HS-27A (cell line): Measurements from ENCODE around the gene ZNF615.
A peak's percentile ranks its signal among the peaks of the same experiment; 100 is the strongest.
"Not testable (repeated sequence)": the region's sequence is repeated elsewhere in the genome, so short reads cannot be mapped to it uniquely, and the experiment has no call there.

Experiments used
- DNase-seq: peaks from one replicate; pipeline ENCODE4 v3.0.0-alpha.2; 2012; ENCODE audit warnings: low read depth, missing footprints

Gene ZNF615

DNA sequence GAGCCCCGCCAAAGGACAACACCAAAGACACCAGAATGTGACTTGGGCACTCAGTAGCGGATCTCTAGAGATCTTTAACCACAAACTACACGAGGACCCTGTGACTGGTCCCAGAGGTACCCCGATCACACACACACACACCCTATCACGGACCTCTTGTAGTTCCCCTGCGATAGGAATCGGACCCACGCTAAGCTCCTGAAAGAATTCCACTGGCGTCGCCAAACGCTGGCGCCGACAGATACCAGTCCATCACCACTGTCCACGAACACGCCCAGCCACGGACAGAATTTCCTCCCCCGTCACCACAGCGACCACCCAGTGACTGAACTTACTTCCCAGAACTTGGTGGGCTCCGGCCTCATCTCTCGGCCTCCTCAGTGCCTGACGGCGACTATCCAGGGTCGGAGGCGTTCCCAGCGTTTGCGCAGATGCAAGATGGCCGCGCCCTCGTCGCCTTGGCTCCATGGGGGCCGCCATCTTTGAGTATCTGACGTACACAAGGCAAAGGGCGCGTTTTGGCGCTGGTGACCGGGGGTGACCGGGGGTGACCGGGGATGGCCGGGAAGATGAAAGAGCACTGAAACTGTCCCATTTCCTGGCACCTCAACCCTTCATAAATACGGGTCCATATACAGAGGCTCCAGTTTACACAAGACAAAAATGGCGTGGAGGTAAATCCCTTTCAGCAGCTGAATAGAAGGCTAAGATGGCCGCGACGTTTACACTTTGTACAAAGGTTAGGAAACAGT is at the start of gene ZNF615:
Gene ZNF615 (minus strand): TSS at position 406 of the 752 bp plus-strand sequence. CDS start 4,500 bp downstream, outside the sequence.
- DNase-seq: peak; percentile 71

GRCh38 chr19:52056480-52056879 is 48.5 kb upstream of the ZNF615 start:
- not testable (repeated sequence) for DNase-seq

- DNase-seq: not testable (repeated sequence)
Measured at GRCh38 chr19:52051736-52052135, 43.7 kb upstream of the ZNF615 start.

- peak; percentile 91 for DNase-seq
Measured at GRCh38 chr19:52048555-52049501, 40.8 kb upstream of the ZNF615 start, which contains the start of gene ZNF432. ZNF432 (minus strand) TSS chr19:52048838; CDS start chr19:52046868, 1,970 bp downstream.

DNA sequence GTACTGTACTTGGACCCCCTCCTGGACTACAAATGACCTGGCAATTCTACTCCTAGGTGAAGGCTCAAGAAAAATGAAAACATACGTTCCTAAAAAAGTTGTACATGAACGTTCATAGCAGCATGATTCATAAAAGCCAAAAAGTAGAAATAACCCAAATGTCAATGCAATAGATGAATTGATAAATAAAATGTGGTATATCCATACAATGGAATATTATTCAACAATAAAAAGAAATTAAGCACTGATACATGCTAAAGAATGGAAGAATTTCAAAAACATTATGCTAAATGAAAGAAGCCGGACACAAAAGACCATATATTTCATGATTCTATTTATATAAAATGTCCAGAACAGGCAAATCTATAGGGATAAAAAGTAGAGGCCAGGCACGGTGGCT is 31.2 kb upstream of the ZNF615 start:
- no peak for DNase-seq

DNA sequence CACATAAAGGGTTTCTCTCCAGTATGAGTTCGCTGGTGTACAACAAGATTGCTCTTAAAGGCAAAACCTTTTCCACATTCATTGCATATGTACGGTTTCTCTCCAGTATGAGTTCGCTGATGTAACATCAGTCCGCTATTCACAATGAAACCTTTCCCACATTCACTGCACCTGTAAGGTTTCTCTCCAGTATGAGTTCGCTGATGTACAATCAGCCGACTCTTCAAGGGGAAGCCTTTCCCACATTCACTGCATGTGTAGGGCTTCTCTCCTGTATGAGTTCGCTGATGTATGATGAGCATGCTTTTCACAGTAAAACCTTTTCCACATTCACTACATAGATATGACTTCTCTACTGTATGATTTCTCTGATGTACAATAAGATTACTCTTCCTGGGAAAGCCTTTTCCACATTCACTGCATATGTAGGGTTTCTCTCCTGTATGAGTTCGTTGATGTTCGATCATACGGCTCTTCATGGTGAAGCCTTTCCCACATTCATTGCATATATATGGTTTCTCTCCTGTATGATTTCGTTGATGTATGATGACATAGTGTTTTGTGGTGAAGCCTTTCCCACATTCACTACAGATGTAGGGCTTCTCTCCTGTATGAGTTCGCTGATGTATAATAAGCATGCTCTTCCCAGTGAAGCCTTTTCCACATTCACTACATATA is 26.2 kb upstream of the ZNF615 start:
- no peak for DNase-seq

GRCh38 chr19:52028780-52029123 is 20.7 kb upstream of the ZNF615 start:
- no peak for DNase-seq

DNA sequence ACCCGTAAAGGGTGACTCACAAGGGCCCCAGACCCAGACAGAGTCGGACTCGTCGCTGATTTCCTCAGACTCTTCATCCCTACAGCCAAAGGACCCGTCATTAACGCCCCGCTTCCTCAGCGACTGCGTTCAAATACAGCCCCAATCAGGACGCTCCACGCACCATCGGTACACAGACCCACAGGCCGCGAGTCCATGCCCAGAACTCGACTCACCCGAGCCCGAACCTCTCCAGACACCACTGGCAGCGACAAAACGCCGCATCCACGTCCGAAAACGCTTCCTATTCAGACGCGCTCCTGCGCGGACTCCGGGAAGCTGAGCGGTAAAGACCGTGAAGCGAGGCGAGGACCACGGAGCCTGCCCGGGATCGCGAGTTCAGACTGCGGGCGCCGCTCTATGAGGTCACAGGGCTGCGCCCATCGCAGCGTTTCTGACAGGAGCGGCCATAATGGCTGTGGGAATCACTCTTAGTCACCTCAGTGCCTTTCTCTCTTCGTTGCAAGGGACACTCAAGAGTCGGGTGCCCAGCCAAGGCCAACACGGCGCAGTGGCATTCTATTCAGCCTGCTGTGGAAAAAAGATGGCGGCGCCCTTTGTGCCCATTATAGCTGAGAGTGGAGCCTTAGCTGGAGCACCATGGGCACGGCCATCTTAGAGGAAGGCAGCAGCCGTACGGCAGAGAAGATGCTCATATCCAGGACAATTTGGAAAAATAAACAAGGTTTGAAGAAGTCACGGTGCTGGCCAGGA is 20.2 kb upstream of the ZNF615 start, which contains the start of gene ZNF614:
Gene ZNF614 (minus strand): TSS at position 353 of the 753 bp plus-strand sequence. CDS start 2,634 bp downstream, outside the sequence.
- DNase-seq: peak; percentile 87

DNA sequence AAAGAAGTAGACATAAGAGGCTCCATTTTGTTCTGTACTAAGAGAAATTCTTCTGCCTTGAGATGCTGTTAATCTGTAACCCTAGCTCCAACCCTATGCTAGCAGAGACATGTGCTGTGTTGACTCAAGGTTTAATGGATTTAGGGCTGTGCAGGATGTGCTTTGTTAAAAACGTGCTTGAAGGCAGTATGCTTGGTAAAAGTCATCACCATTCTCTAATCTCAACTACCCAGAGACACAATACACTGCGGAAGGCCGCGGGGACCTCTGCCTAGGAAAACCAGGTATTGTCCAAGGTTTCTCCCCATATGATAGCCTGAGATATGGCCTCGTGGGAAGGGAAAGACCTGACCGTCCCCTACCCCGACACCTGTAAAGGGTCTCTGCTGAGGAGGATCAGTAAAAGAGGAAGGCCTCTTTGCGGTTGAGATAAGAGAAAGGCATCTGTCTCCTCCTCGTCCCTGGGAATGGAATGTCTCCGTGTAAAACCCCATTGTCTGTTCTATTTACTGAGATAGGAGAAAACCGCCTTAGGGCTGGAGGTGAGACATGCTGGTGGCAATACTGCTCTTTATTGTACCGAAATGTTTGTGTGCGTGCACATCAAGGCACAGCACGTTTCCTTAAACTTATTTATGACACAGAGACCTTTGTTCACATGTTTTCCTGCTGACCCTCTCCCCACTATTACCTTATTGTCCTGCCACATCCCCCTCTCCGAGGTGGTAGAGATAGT is 18.4 kb upstream of the ZNF615 start:
- not testable (repeated sequence) for DNase-seq

DNA sequence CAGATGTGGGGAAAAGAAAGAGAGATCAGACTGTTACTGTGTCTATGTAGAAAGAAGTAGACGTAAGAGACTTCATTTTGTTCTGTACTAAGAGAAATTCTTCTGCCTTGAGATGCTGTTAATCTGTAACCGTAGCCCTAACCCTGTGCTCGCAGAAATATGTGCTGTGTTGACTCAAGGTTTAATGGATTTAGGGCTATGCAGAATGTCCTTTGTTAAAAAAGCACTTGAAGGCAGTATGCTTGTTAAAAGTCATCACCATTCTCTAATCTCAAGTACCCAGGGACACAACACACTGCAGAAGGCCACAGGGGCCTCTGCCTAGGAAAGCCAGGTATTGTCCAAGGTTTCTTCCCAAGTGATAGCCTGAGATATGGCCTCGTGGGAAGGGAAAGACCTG is 16.5 kb upstream of the ZNF615 start:
- not testable (repeated sequence) for DNase-seq

DNA sequence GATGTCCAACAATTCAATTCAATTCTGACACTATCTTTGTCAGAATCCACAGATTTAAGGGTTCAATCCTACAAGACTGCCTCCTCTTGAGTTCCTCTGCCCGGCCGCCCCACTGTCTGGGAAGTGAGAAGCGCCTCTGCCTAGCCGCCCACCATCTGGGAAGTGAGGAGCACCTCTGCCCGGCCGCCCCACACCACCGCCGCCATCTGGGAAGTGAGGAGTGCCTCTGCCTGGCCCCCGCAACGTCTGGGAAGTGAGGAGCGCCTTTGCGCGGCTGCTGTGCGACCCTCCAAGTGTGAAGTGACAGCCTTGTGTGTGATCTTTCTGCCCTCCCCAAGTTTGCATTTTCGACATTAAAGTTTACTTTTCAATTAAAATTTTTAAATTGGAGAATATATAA is 14.2 kb upstream of the ZNF615 start:
- no peak for DNase-seq

- DNase-seq: no peak
Measured at GRCh38 chr19:52020506-52020905, 12.5 kb upstream of the ZNF615 start.

GRCh38 chr19:52010674-52011073 is 2.7 kb upstream of the ZNF615 start:
- DNase-seq: no peak

- DNase-seq: no peak
Measured at GRCh38 chr19:52007451-52007805, 583 bp downstream of the ZNF615 start.

DNA sequence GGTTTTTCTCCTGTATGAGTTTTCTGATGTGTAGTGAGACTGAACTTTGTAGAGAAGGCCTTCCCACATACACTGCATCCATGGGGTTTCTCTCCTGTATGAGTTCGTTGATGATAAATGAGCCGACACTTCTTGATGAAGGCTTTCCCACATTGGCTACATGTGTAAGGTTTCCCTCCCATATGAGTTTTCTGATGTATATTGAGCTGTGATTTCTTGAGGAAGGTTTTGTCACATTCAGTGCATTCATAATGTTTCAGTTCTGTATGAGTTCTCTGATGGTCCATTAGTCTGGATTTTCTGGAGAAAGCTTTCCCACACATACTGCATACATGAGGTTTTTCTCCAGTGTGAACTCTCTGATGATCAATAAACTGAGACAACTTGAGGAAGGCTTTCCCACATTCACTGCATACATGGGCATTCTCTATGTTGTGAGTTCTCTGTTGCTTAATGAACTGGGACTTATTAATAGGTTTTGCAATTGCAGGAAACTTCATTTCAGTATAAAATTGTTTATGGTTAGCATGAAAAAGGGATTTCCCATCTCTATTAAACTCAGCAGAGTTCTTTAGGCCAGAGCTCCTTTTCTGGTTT is 13.9 kb downstream of the ZNF615 start:
- DNase-seq: no peak

- DNase-seq: no peak
Measured at GRCh38 chr19:51993422-51993821, 14.6 kb downstream of the ZNF615 start.

DNA sequence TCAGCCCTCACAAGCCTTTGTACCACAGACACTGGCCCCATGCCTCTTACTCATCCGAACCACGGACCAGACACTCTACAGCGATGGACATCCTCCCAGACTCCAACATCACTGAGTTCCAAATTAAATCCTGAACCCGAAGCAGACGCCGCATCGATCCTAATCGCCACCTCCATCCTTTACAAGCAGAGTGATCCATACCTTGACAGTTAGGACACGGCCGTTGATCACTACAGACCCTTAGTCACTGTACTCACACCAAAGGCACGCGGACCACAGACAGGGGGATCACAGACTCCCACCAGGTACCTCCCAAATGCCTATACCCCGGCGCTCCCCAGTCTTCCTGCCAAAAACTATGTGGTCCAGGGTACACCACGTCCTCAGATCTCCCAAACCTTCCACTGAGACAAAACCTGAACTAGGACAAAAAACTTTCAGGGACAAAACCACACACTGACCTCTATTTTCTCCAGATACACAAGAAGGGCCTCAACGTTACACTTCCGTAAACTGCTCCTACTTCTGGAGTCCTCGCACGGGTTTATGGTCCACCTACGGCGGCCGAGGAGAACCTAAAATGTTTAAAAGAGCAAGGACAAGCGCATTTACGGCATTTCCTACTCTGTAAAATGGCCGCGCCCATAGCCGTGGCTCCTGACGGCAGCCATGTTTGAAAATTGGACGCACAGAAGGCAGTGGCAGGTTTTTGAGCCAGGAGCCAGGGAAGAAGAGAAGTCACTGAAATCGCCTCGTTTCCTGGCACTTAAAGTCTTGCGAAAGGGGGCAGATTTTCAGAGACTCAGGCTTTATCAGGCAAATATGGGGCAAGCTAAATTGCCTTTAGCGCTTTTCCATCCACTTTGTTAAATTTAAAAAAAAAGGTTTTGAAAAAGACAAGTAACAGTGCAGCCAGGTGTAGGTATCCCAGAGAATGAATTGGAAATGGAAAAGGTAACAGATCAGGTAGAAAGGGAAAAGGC is 21.4 kb downstream of the ZNF615 start, which contains the start of gene ZNF350:
Gene ZNF350 (minus strand): TSS at position 532 of the 983 bp plus-strand sequence. CDS start 12,480 bp downstream, outside the sequence.
- DNase-seq: peak; percentile 62

GRCh38 chr19:51983361-51983760 is 24.6 kb downstream of the ZNF615 start:
- no peak for DNase-seq

GRCh38 chr19:51980926-51981325 is 27.1 kb downstream of the ZNF615 start:
- DNase-seq: not testable (repeated sequence)
